A673 (cell line): Measurements from ENCODE around the gene ADGRA1. TPM values are rescaled to one million over a fixed set of nuclear protein-coding genes. Genes with fewer than 3 reads are reported as not detected.
"Not testable (repeated sequence)": the region's sequence is repeated elsewhere in the genome, so short reads cannot be mapped to it uniquely, and the experiment has no call there.

ENCODE experiments used
- BruUV-seq: library from RNA; stranded (reverse); fragments of 400-500 nt; replicated peaks from 2 replicates; lab custom pipeline; 2021; lab: Mats Ljungman, UMichigan
- CTCF ChIA-PET: fragments of 300-600 bp; sonication (Branson Sonifier 250); formaldehyde crosslinking; loops from one replicate; lab custom pipeline; 2022; ENCODE audit warnings: antibody characterized with exemption; lab: Charles Lee
- POLR2A ChIA-PET: fragments of 300-600 bp; sonication (Branson Sonifier 250); formaldehyde crosslinking; loops from one replicate; lab custom pipeline; 2022; ENCODE audit warnings: antibody characterized with exemption; ENCODE audit not compliant: low non-redundant PET; lab: Charles Lee
- DNase-seq: peaks from one replicate; pipeline ENCODE4 v3.0.0-alpha.2; 2015; ENCODE audit warnings: low spot score
- H3K27ac ChIP-seq: fragments of 200-600 bp; sonication (generic); 2 replicates; pipeline ENCODE4 v1.5.1; 2016; ENCODE audit warnings: mixed run types, low read depth, mild to moderate bottlenecking, mixed read lengths, antibody characterized with exemption, low read length; ENCODE audit not compliant: poor library complexity, severe bottlenecking
- H3K27me3 ChIP-seq: fragments of 200-600 bp; sonication (generic); replicated peaks from 2 replicates; pipeline ENCODE4 v1.6.1; 2017; ENCODE audit warnings: mixed run types, low read depth, mild to moderate bottlenecking, mixed read lengths, antibody characterized with exemption, low read length; ENCODE audit not compliant: insufficient read depth, poor library complexity
- H3K36me3 ChIP-seq: fragments of 200-600 bp; sonication (generic); 2 replicates; pipeline ENCODE4 v1.6.1; 2016; ENCODE audit warnings: mixed run types, mild to moderate bottlenecking, mixed read lengths, antibody characterized with exemption, low read length; ENCODE audit not compliant: insufficient read depth, poor library complexity, severe bottlenecking
- H3K4me1 ChIP-seq: fragments of 200-600 bp; sonication (generic); 2 replicates; pipeline ENCODE4 v1.6.1; 2017; ENCODE audit warnings: mixed run types, mild to moderate bottlenecking, mixed read lengths, antibody characterized with exemption, low read length; ENCODE audit not compliant: insufficient read depth, poor library complexity, severe bottlenecking
- H3K4me3 ChIP-seq: fragments of 200-600 bp; sonication (generic); 2 replicates; pipeline ENCODE4 v1.5.1; 2016; ENCODE audit warnings: low read depth, mixed run types, mild to moderate bottlenecking, mixed read lengths, low read length; ENCODE audit not compliant: poor library complexity, severe bottlenecking
- H3K9me3 ChIP-seq: fragments of 200-600 bp; sonication (generic); 2 replicates; pipeline ENCODE4 v1.6.1; 2016; ENCODE audit warnings: mixed run types, low read depth, mild to moderate bottlenecking, mixed read lengths, antibody characterized with exemption, low read length; ENCODE audit not compliant: poor library complexity, severe bottlenecking
- EZH2 ChIP-seq: fragments of 200-600 bp; sonication (generic); IDR thresholded peaks from 2 replicates; pipeline ENCODE4 v1.6.1; 2017; ENCODE audit warnings: borderline replicate concordance, low read depth, mild to moderate bottlenecking, mixed read lengths, antibody characterized with exemption, low read length; ENCODE audit not compliant: poor library complexity, severe bottlenecking
- intact Hi-C: fragments of 100-400 bp; cut with micrococcal nuclease; formaldehyde crosslinking; loops from one replicate; pipeline ENCODE4 v1.10.0; 2022; ENCODE audit not compliant: unreplicated experiment
- total RNA-seq: library from RNA; stranded (reverse); gene quantifications from 2 replicates; pipeline ENCODE4 v1.2.3, GENCODE V29; 2021
- TF ChIP-seq, protein P1 (sequence below): fragments of 300-800, 200-600 bp; sonication (generic); conservative IDR thresholded peaks from 2 replicates; pipeline ENCODE4 v1.5.1; 2017; ENCODE audit warnings: low read depth, mild to moderate bottlenecking, antibody characterized with exemption, low read length, moderate library complexity, mixed read lengths

ADGRA1 gene
- total RNA-seq, 1 experiment from 2014 or later = 0.82 TPM

DNA sequence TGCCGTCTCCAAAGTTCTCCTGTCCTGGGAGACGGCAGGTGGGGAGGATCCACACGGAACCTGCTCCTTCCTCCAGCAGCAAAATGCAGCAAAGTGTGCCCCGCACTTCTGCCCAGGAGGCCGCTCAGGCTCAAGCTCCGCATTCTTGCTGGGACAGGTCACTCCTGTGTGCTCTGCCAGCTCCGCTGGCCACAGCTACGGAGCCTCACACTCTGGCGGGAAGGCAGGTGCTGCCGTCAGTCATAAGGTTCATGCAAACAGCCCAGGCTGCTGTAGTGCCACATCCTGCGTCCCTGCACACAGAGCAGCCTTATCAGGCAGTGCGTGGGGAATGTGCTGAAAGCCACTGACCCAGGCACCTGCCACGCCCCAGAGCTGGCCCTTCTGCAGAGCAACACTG, 22.4 kb downstream of the ADGRA1 start:
- no peak for DNase-seq
- no peak for TF ChIP-seq EZH2
- TF ChIP-seq, protein P1, sequence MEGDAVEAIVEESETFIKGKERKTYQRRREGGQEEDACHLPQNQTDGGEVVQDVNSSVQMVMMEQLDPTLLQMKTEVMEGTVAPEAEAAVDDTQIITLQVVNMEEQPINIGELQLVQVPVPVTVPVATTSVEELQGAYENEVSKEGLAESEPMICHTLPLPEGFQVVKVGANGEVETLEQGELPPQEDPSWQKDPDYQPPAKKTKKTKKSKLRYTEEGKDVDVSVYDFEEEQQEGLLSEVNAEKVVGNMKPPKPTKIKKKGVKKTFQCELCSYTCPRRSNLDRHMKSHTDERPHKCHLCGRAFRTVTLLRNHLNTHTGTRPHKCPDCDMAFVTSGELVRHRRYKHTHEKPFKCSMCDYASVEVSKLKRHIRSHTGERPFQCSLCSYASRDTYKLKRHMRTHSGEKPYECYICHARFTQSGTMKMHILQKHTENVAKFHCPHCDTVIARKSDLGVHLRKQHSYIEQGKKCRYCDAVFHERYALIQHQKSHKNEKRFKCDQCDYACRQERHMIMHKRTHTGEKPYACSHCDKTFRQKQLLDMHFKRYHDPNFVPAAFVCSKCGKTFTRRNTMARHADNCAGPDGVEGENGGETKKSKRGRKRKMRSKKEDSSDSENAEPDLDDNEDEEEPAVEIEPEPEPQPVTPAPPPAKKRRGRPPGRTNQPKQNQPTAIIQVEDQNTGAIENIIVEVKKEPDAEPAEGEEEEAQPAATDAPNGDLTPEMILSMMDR = no peak
- Histone ChIP-seq H3K9me3 (no peaks in the 10 kb centered on the region), H3K27me3 (no peaks in the 10 kb centered on the region), H3K36me3 (no peaks in the 10 kb centered on the region), H3K4me1 (no peaks in the 10 kb centered on the region), H3K4me3 (no peak overlapping the region), H3K27ac (no peak overlapping the region)
- ChIA-PET POLR2A (no interaction called here), CTCF (no interaction called here)
- no TSS peak for BruUV-seq
- intact Hi-C loops = no loop called here

DNA sequence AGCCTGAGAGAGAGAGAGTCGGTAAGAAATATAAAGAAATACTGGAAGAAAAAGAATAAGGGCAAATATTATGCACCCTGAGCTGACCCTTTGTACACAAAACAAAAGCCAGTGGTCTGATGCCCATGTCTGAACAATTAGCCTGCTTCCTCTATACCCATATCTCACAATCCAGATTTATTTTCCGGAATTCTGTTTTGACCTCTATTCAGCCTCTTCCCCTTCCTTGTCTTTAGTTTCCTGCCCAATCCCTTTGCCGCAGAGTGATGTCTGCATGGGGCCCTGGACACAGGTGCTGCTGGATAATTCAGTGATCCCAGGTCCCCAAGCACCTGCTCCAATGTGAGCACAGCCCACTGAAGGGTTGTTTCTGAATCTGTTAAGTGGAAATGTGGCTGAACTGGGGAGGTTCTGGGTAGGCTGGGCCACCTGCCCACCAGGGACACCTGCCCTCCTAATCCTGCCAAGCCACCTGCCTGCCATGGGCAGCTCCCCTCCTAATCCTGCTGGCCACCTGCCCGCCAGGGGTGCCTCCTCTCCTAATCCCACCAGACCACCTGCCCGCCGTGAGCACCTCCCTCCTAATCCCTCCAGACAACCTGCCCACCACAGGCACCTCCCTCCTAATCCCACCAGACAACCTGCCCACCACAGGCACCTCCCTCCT, 23.0 kb downstream of the ADGRA1 start:
- TF ChIP-seq, protein P1 = no peak
- no peak for TF ChIP-seq EZH2
- Histone ChIP-seq H3K27me3 (no peaks in the 10 kb centered on the region), H3K4me3 (no peak overlapping the region), H3K9me3 (no peaks in the 10 kb centered on the region), H3K36me3 (no peaks in the 10 kb centered on the region), H3K27ac (no peak overlapping the region), H3K4me1 (no peaks in the 10 kb centered on the region)
- intact Hi-C loops = no loop called here
- no TSS peak for BruUV-seq
- no peak for DNase-seq
- ChIA-PET CTCF (no interaction called here), POLR2A (no interaction called here)

- intact Hi-C loops, H3K4me3 ChIP-seq, H3K27me3 ChIP-seq, H3K4me1 ChIP-seq, CTCF ChIA-PET, POLR2A ChIA-PET, H3K36me3 ChIP-seq, DNase-seq, BruUV-seq, H3K9me3 ChIP-seq, H3K27ac ChIP-seq: not testable (repeated sequence)
These were observed 23.9 kb downstream of the ADGRA1 start for GRCh38 chr10:133111640-133112039.
